OCI-LY1 (cell line): ENCODE results near the gene MTHFD1L.

Experiments
- H2AFZ ChIP-seq: fragments of 200-600 bp; sonication (generic), shearing (Covaris generic); 2 replicates; pipeline ENCODE4 v1.6.0; 2014; ENCODE audit warnings: antibody characterized with exemption, mild to moderate bottlenecking, low read length
- H3F3A ChIP-seq: fragments of 200-600 bp; sonication (generic), shearing (Covaris generic); 2 replicates; pipeline ENCODE4 v1.6.0; 2014; ENCODE audit warnings: mild to moderate bottlenecking, antibody characterized with exemption, low read length, moderate library complexity; ENCODE audit not compliant: insufficient read depth
- H3K27ac ChIP-seq: fragments of 200-600 bp; sonication (generic); 2 replicates; pipeline ENCODE4 v1.5.1; 2014; ENCODE audit warnings: low read length, mixed run types, mild to moderate bottlenecking, low read depth; ENCODE audit not compliant: poor library complexity, severe bottlenecking
- H3K27me3 ChIP-seq: fragments of 200-600 bp; sonication (generic); 2 replicates; pipeline ENCODE4 v1.6.0; 2014; ENCODE audit warnings: antibody characterized with exemption, mild to moderate bottlenecking, low read length, moderate library complexity; ENCODE audit not compliant: insufficient read depth
- H3K36me3 ChIP-seq: fragments of 200-600 bp; sonication (generic); 2 replicates; pipeline ENCODE4 v1.6.1; 2014; ENCODE audit warnings: mild to moderate bottlenecking, antibody characterized with exemption, low read length, moderate library complexity, mixed read lengths; ENCODE audit not compliant: insufficient read depth
- H3K4me1 ChIP-seq: fragments of 200-600 bp; sonication (generic); 2 replicates; pipeline ENCODE4 v1.5.1; 2014; ENCODE audit warnings: mild to moderate bottlenecking, low read length, moderate library complexity; ENCODE audit not compliant: insufficient read depth, severe bottlenecking
- H3K4me2 ChIP-seq: fragments of 200-600 bp; sonication (generic), shearing (Covaris generic); 2 replicates; pipeline ENCODE4 v1.6.1; 2014; ENCODE audit warnings: low read length
- H3K4me3 ChIP-seq: fragments of 200-600 bp; sonication (generic); 2 replicates; pipeline ENCODE4 v1.5.1; 2014; ENCODE audit warnings: low read length, low read depth, mild to moderate bottlenecking, mixed read lengths; ENCODE audit not compliant: poor library complexity, severe bottlenecking
- H3K79me2 ChIP-seq: fragments of 200-600 bp; shearing (Covaris generic); 2 replicates; pipeline ENCODE4 v1.6.1; 2016; ENCODE audit warnings: mixed run types, low read length, mixed read lengths; ENCODE audit not compliant: insufficient read depth
- H3K9ac ChIP-seq: fragments of 200-600 bp; sonication (generic), shearing (Covaris generic); 2 replicates; pipeline ENCODE4 v1.6.1; 2014; ENCODE audit warnings: mild to moderate bottlenecking, low read length, mixed read lengths
- H3K9me2 ChIP-seq: fragments of 200-600 bp; sonication (generic), shearing (Covaris generic); 2 replicates; pipeline ENCODE4 v1.6.1; 2014; ENCODE audit warnings: low read depth, mild to moderate bottlenecking, low read length, mixed read lengths
- H3K9me3 ChIP-seq: fragments of 200-600 bp; shearing (Covaris generic); 2 replicates; pipeline ENCODE4 v1.6.1; 2014; ENCODE audit warnings: low read length, mixed read lengths
- H4K20me1 ChIP-seq: fragments of 200-600 bp; sonication (generic), shearing (Covaris generic); 2 replicates; pipeline ENCODE4 v1.6.0; 2016; ENCODE audit warnings: mild to moderate bottlenecking, low read length; ENCODE audit not compliant: insufficient read depth
- EZH2 ChIP-seq: fragments of 200-600 bp; sonication (generic), shearing (Covaris generic); IDR thresholded peaks from 2 replicates; pipeline ENCODE4 v1.8.0; 2017; ENCODE audit warnings: borderline replicate concordance, mixed run types, mild to moderate bottlenecking, antibody characterized with exemption, low read length, moderate library complexity, mixed read lengths
- TF ChIP-seq, protein P1 (sequence below): fragments of 200-600 bp; sonication (generic), shearing (Covaris generic); IDR thresholded peaks from 2 replicates; pipeline ENCODE4 v1.5.1; 2017; ENCODE audit warnings: mild to moderate bottlenecking, antibody characterized with exemption, low read length, moderate library complexity, mixed read lengths

The MTHFD1L gene

DNA sequence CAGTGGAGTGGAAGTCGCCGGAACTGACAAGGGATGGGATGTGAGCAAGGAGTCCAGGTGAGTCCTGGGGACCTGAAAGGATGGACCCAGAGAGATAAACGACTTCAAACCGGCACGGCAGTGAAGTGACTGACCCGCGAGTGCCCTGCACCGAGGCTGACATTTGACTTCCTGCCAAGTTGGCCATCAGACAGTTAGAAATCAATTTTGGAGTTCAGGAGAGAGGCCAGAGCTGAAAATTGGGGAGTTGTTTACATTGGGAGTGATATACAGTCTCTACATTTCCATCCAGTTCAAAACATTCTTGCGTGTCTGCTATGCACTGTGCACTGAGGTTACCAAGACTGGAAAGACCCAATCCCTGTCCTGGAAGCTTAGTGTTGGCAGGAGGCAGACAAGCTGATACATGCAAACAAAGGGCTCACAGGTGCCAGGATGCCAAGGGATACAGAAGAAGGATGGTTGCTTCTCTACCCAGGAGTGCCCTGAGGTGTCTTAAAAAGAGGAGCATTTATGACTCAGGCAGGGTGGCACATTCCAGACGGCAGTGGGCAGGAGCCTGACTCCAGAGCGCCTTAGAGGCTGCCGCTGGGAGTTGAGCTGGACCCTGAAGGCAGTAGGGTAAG lies 186.6 kb downstream of the MTHFD1L start:
- H3K27ac ChIP-seq, result no peak overlapping the region
- no peak overlapping the region for H3K4me2 ChIP-seq
- H3F3A ChIP-seq, result no peaks in the 10 kb centered on the region

DNA sequence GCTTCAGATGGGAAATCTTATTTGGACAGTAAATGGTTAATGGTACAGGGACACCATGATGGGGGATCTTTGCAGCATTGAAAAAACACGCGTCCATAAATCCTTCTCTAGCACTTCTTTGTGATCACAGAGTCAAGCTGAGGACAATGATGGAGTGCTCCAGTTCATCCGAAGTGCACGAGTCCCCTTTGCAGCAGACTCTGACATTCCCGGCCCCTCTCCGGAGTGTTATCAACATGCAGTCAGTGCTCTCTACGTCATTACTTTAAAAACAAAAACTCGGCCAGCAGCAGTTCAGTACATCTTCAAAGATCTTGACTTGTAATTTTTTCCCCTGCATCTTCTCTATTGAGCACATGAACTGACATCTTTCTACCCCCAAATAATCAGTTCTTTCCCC lies 188.8 kb downstream of the MTHFD1L start:
- Histone ChIP-seq H4K20me1 (no peaks in the 10 kb centered on the region), H3K9ac (no peak overlapping the region), H3K4me1 (no peaks in the 10 kb centered on the region), H3K4me3 (no peak overlapping the region), H3K79me2 (no peaks in the 10 kb centered on the region), H2AFZ (no peak overlapping the region), H3K27me3 (no peaks in the 10 kb centered on the region), H3K9me3 (no peaks in the 10 kb centered on the region), H3F3A (no peaks in the 10 kb centered on the region), H3K9me2 (no peaks in the 10 kb centered on the region), H3K36me3 (peaks cover 24% of the 10 kb centered on the region), H3K27ac (no peak overlapping the region), H3K4me2 (no peak overlapping the region)
- TF ChIP-seq, protein P1, sequence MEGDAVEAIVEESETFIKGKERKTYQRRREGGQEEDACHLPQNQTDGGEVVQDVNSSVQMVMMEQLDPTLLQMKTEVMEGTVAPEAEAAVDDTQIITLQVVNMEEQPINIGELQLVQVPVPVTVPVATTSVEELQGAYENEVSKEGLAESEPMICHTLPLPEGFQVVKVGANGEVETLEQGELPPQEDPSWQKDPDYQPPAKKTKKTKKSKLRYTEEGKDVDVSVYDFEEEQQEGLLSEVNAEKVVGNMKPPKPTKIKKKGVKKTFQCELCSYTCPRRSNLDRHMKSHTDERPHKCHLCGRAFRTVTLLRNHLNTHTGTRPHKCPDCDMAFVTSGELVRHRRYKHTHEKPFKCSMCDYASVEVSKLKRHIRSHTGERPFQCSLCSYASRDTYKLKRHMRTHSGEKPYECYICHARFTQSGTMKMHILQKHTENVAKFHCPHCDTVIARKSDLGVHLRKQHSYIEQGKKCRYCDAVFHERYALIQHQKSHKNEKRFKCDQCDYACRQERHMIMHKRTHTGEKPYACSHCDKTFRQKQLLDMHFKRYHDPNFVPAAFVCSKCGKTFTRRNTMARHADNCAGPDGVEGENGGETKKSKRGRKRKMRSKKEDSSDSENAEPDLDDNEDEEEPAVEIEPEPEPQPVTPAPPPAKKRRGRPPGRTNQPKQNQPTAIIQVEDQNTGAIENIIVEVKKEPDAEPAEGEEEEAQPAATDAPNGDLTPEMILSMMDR, result no peak
- no peak for TF ChIP-seq EZH2

More for the DNA sequence above, 186.6 kb downstream of the MTHFD1L start:
- H3K9me2 ChIP-seq, result no peaks in the 10 kb centered on the region
- H3K9me3 ChIP-seq, result no peaks in the 10 kb centered on the region
- no peak overlapping the region for H3K4me3 ChIP-seq
- H3K9ac ChIP-seq, result no peak overlapping the region
- TF ChIP-seq EZH2, result no peak
- TF ChIP-seq, protein P1, result no peak
- H3K79me2 ChIP-seq, result no peaks in the 10 kb centered on the region
- H3K4me1 ChIP-seq, result no peaks in the 10 kb centered on the region
- H3K36me3 ChIP-seq, result peaks cover 28% of the 10 kb centered on the region
- no peaks in the 10 kb centered on the region for H3K27me3 ChIP-seq
- no peaks in the 10 kb centered on the region for H4K20me1 ChIP-seq
- H2AFZ ChIP-seq, result no peak overlapping the region

DNA sequence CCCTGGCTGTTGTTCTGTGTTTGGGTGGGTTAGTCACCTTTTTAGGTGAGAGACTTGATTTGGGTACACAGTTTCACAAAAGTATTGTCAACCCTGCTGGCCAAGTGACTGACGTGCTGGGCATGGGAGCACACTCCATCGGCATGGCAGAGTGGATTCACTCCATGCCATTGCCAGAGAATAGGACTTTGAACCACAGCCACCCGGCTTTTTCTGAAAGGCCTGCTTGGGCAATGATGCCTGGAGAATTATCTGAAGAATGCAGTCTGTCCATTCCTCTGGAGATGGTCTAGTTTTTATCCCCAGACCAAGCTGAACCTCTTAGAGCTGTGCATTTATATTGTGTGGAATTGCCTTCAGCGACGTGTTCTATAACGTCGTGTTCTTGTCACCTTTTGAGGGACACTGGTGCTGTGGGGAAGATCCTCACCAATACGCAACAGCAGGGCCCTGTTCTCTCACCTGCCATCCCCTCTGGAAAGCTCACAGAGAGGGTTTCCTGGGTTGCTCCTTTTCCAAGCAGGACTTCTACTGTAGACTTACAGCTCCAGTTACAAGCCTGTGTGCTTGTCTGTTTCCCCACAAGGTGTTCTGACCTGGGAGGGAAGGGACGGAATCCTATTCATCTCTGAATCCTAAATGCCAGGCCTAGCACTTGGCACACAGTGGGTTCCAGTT lies 190.9 kb downstream of the MTHFD1L start:
- Histone ChIP-seq H3K79me2 (no peaks in the 10 kb centered on the region), H3K27ac (no peak overlapping the region), H3K4me3 (no peak overlapping the region), H3K9me3 (no peaks in the 10 kb centered on the region), H3K4me2 (no peak overlapping the region), H3K9me2 (no peaks in the 10 kb centered on the region), H3K4me1 (no peaks in the 10 kb centered on the region), H3F3A (no peaks in the 10 kb centered on the region), H3K27me3 (no peaks in the 10 kb centered on the region), H4K20me1 (no peaks in the 10 kb centered on the region), H3K9ac (no peak overlapping the region), H3K36me3 (peaks cover 17% of the 10 kb centered on the region), H2AFZ (no peak overlapping the region)
- no peak for TF ChIP-seq EZH2
- TF ChIP-seq, protein P1, result no peak
